GM10248 (cell line): ENCODE measurements around the gene ADGRV1.
"Not testable (repeated sequence)": the region's sequence is repeated elsewhere in the genome, so short reads cannot be mapped to it uniquely, and the experiment has no call there.

Experiments
- CTCF ChIA-PET: fragments of 300-600 bp; sonication (Branson Sonifier 250); formaldehyde crosslinking; extraction: SDS; loops from one replicate; lab custom pipeline; 2021; ENCODE audit warnings: antibody characterized with exemption; lab: Yijun Ruan, JAX
- POLR2A ChIA-PET: fragments of 350-650 bp; sonication (Branson Sonifier 250); formaldehyde crosslinking; extraction: SDS; loops from one replicate; lab custom pipeline; 2020; ENCODE audit warnings: antibody characterized with exemption; lab: Yijun Ruan, JAX
- DNase-seq: peaks from one replicate; pipeline ENCODE4 v3.0.0; 2012; ENCODE audit errors: extremely low spot score
- CTCF ChIP-seq: IDR thresholded peaks from 2 replicates; pipeline ENCODE4 v1.5.1; 2012; ENCODE audit warnings: mild to moderate bottlenecking, low read depth; ENCODE audit errors: extremely low read depth, missing control alignments, control extremely low read depth

ADGRV1 gene

GRCh38 chr5:90563108-90563507 lies 4.5 kb downstream of the ADGRV1 start:
- DNase-seq, result no peak
- ChIA-PET POLR2A (no interaction called here), CTCF (interaction anchor here (1.2 to 1.8 kb wide), 3 partner anchors 8 to 41 kb away, joined by 3 to 8 read pairs (median 3); no protein-coding TSS in a partner anchor)
- TF ChIP-seq CTCF, result no peak

GRCh38 chr5:90565491-90565890 lies 6.9 kb downstream of the ADGRV1 start:
- ChIA-PET CTCF (interaction anchor here (0.8 kb wide), 1 partner anchor 28 kb away, joined by 3 read pairs; no protein-coding TSS in a partner anchor), POLR2A (no interaction called here)
- DNase-seq, result no peak
- TF ChIP-seq CTCF, result no peak

GRCh38 chr5:90569084-90569483 lies 10.5 kb downstream of the ADGRV1 start:
- POLR2A ChIA-PET, result no interaction called here
- CTCF ChIA-PET, result no interaction called here
- no peak for TF ChIP-seq CTCF
- DNase-seq, result no peak

GRCh38 chr5:90570034-90570433 lies 11.4 kb downstream of the ADGRV1 start:
- POLR2A ChIA-PET, result no interaction called here
- TF ChIP-seq CTCF, result no peak
- CTCF ChIA-PET, result no interaction called here
- no peak for DNase-seq

GRCh38 chr5:90571147-90571773 lies 12.7 kb downstream of the ADGRV1 start:
- ChIA-PET POLR2A (no interaction called here), CTCF (no interaction called here)
- TF ChIP-seq CTCF, result no peak
- no peak for DNase-seq

GRCh38 chr5:90575712-90576111 lies 17.1 kb downstream of the ADGRV1 start:
- ChIA-PET POLR2A (no interaction called here), CTCF (no interaction called here)
- TF ChIP-seq CTCF, result no peak
- DNase-seq, result no peak

- DNase-seq, CTCF ChIA-PET, POLR2A ChIA-PET: not testable (repeated sequence)
These were observed 18.0 kb downstream of the ADGRV1 start for GRCh38 chr5:90576566-90576965.

- POLR2A ChIA-PET, DNase-seq: not testable (repeated sequence)
- CTCF ChIA-PET, result interaction anchor here (0.9 kb wide), 1 partner anchor 16 kb away, joined by 3 read pairs; no protein-coding TSS in a partner anchor
These were observed 21.3 kb downstream of the ADGRV1 start for GRCh38 chr5:90579905-90580304.
